Measurements from ENCODE around the gene DPRX. TPM values are rescaled to one million over a fixed set of nuclear protein-coding genes. Genes with fewer than 3 reads are reported as not detected.

Gene DPRX
- total and polyA plus RNA-seq, 4 experiments from 2014 or later, result not detected

- ChIA-PET POLR2A (ENCODE audit: partially characterized antibody) (no interaction called here), CTCF (ENCODE audit: partially characterized antibody) (no interaction called here)
- Mint-ChIP-seq H3K27me3 (no peaks in the 10 kb centered on the region), H3K9me3 (peaks cover 0 to 17% (median 9%) of the 10 kb centered on the region in 8 donors), H3K36me3 (no peaks in the 10 kb centered on the region), H3K27ac (peak overlapping the region in 1 of 7 donors; percentile 15), H3K4me3 (no peak overlapping the region), H3K4me1 (no peaks in the 10 kb centered on the region)
- DNase-seq, result no peak
- intact Hi-C loops (cut with micrococcal nuclease), result no loop called here
- Histone ChIP-seq H3K36me3 (ENCODE audit: insufficient read depth, low read length) (no peaks in the 10 kb centered on the region), H3K4me1 (ENCODE audit: insufficient read depth, low read length) (no peaks in the 10 kb centered on the region), H3K27ac (ENCODE audit: low read depth, low read length) (no peak overlapping the region), H3K9me3 (ENCODE audit: control insufficient read depth in 1 of 2, low read length in 2 of 2) (no peaks in the 10 kb centered on the region), H3K27me3 (ENCODE audit: insufficient read depth, low read length) (no peaks in the 10 kb centered on the region), H3K4me3 (ENCODE audit: low read length in 2 of 2) (no peak overlapping the region)
Measured at GRCh38 chr19:53671663-53672062, 39.9 kb downstream of the DPRX start.

Small RNAs within 50 kb of the gene (microRNA-seq; reads per million reads assigned to microRNA genes)
- gene MIR1323 (ENCODE audit: borderline microRNAs expressed, borderline number of aligned reads, borderline replicate concordance) (not detected), gene MIR498 (ENCODE audit: borderline microRNAs expressed, borderline number of aligned reads, borderline replicate concordance) (not detected), gene MIR512-1 (ENCODE audit: borderline microRNAs expressed, borderline number of aligned reads, borderline replicate concordance) (not detected), gene MIR512-2 (ENCODE audit: borderline microRNAs expressed, borderline number of aligned reads, borderline replicate concordance) (not detected), gene MIR515-1 (ENCODE audit: borderline microRNAs expressed, borderline number of aligned reads, borderline replicate concordance) (not detected), gene MIR515-2 (ENCODE audit: borderline microRNAs expressed, borderline number of aligned reads, borderline replicate concordance) (not detected), gene MIR519C (ENCODE audit: borderline microRNAs expressed, borderline number of aligned reads, borderline replicate concordance) (not detected), gene MIR519E (ENCODE audit: borderline microRNAs expressed, borderline number of aligned reads, borderline replicate concordance) (not detected), gene MIR520E (ENCODE audit: borderline microRNAs expressed, borderline number of aligned reads, borderline replicate concordance) (not detected), gene MIR520F (ENCODE audit: borderline microRNAs expressed, borderline number of aligned reads, borderline replicate concordance) (not detected)

Other genes starting within 250 kb of the DPRX start
- gene ZNF765, start 236.8 kb upstream of the DPRX start, total RNA-seq, result 10 to 100 TPM; 20.9 to 21.6 TPM
- gene ZNF765, start 236.8 kb upstream of the DPRX start, polyA plus RNA-seq, result 1 to 10 TPM; 7.2 to 9.9 TPM
- gene ZNF761, start 200.0 kb upstream of the DPRX start, total RNA-seq, result 10 to 100 TPM; 18.3 to 20.2 TPM
- 10 to 100 TPM; 11.2 to 11.4 TPM for gene ZNF761, start 200.0 kb upstream of the DPRX start, polyA plus RNA-seq
- 10 to 100 TPM in 1 of 2 experiments, 1 to 10 TPM in 1; 9.4 to 10.1 TPM for gene ZNF813, start 164.3 kb upstream of the DPRX start, total RNA-seq
- gene ZNF813, start 164.3 kb upstream of the DPRX start, polyA plus RNA-seq, result 1 to 10 TPM in 1 of 2 donors, under 1 TPM in 1; 0.86 to 5.9 TPM
- 10 to 100 TPM; 56.5 to 58.3 TPM for gene ZNF331, start 93.9 kb upstream of the DPRX start, total RNA-seq
- 10 to 100 TPM; 27.9 to 36.0 TPM for gene ZNF331, start 93.9 kb upstream of the DPRX start, polyA plus RNA-seq
- gene NLRP12, start 192.3 kb downstream of the DPRX start, total RNA-seq, result not detected
- gene NLRP12, start 192.3 kb downstream of the DPRX start, polyA plus RNA-seq, result not detected
- gene MYADM, start 235.9 kb downstream of the DPRX start, total RNA-seq, result 10 to 100 TPM; 42.1 to 45.8 TPM
- 10 to 100 TPM; 38.5 to 67.9 TPM for gene MYADM, start 235.9 kb downstream of the DPRX start, polyA plus RNA-seq